ENCODE measurements around the gene UBTD1.

UBTD1 gene

GRCh38 chr10:97506199-97506991 lies 7.7 kb downstream of the UBTD1 start:
- no peak for TF ChIP-seq CTCF (conservative IDR thresholded peaks at IDR 0.05; ENCODE audit: low read depth)
- CTCF ChIA-PET = interaction anchor here (0.6 kb wide), 1 partner anchor 16 kb away, joined by 5 read pairs; no protein-coding TSS in a partner anchor
- POLR2A ChIA-PET (ENCODE audit: low non-redundant PET) = no interaction called here

GRCh38 chr10:97508342-97508741 lies 9.6 kb downstream of the UBTD1 start:
- H3K27ac ChIP-seq = no peak overlapping the region
- peak; percentile 36 for DNase-seq (ENCODE audit: low spot score)
- ChIA-PET POLR2A (ENCODE audit: low non-redundant PET) (interaction anchor here (0.7 kb wide), 1 partner anchor 50 kb away, joined by 3 read pairs; no protein-coding TSS in a partner anchor), CTCF (interaction anchor here (0.9 to 1.0 kb wide), 2 partner anchors 62 to 223 kb away, joined by 3 to 5 read pairs; no protein-coding TSS in a partner anchor)
- TF ChIP-seq CTCF (conservative IDR thresholded peaks at IDR 0.05; ENCODE audit: low read depth) = no peak

More at GRCh38 chr10:97506199-97506991, 7.7 kb downstream of the UBTD1 start:
- H3K27ac ChIP-seq = no peak overlapping the region
- DNase-seq (ENCODE audit: low spot score) = no peak

GRCh38 chr10:97509120-97509680 lies 10.5 kb downstream of the UBTD1 start:
- CTCF ChIA-PET = no interaction called here
- POLR2A ChIA-PET (ENCODE audit: low non-redundant PET) = no interaction called here
- no peak overlapping the region for H3K27ac ChIP-seq
- DNase-seq (ENCODE audit: low spot score) = no peak
- TF ChIP-seq CTCF (conservative IDR thresholded peaks at IDR 0.05; ENCODE audit: low read depth) = no peak

- no peak overlapping the region for H3K27ac ChIP-seq
- CTCF ChIA-PET = no interaction called here
- POLR2A ChIA-PET (ENCODE audit: low non-redundant PET) = no interaction called here
- no peak for TF ChIP-seq CTCF (conservative IDR thresholded peaks at IDR 0.05; ENCODE audit: low read depth)
- no peak for DNase-seq (ENCODE audit: low spot score)
Observed at GRCh38 chr10:97510686-97511085, 12.0 kb downstream of the UBTD1 start.

GRCh38 chr10:97511711-97512440 lies 13.2 kb downstream of the UBTD1 start:
- no peak overlapping the region for H3K27ac ChIP-seq
- no peak for TF ChIP-seq CTCF (conservative IDR thresholded peaks at IDR 0.05; ENCODE audit: low read depth)
- POLR2A ChIA-PET (ENCODE audit: low non-redundant PET) = interaction anchor here (0.6 kb wide), 1 partner anchor 165 kb away, joined by 3 read pairs; no protein-coding TSS in a partner anchor
- CTCF ChIA-PET = interaction anchor here (0.6 kb wide), 1 partner anchor 42 kb away, joined by 3 read pairs; no protein-coding TSS in a partner anchor
- no peak for DNase-seq (ENCODE audit: low spot score)

- ChIA-PET CTCF (no interaction called here), POLR2A (ENCODE audit: low non-redundant PET) (no interaction called here)
- TF ChIP-seq CTCF (conservative IDR thresholded peaks at IDR 0.05; ENCODE audit: low read depth) = no peak
- H3K27ac ChIP-seq = no peak overlapping the region
- no peak for DNase-seq (ENCODE audit: low spot score)
Observed at GRCh38 chr10:97512993-97513392, 14.3 kb downstream of the UBTD1 start.
